ENCODE data around the gene CNPPD1. TPM values are rescaled to one million over a fixed set of nuclear protein-coding genes. Genes with fewer than 3 reads are reported as not detected.

Gene CNPPD1
- total and polyA plus RNA-seq, 7 donors = 58.5 to 81.5 (median 71.7) TPM

- 96 to 98% (median 97%) methylated on average over 2 of the region's 2 CpGs for WGBS, 3 donors
- ATAC-seq (no peak), DNase-seq (no peak)
- peaks cover 6% of the 10 kb centered on the region for H3K4me1 ChIP-seq
- no peaks in the 10 kb centered on the region for H3K9me3 ChIP-seq
- TF ChIP-seq CTCF (IDR thresholded peaks at IDR 0.05) = no peak
- no peak overlapping the region for H3K4me3 ChIP-seq
- no peak overlapping the region for H3K27ac ChIP-seq
- intact Hi-C loops (cut with DNase I) = no loop called here
- no peaks in the 10 kb centered on the region for H3K27me3 ChIP-seq (ENCODE audit: insufficient read depth in 3 of 3, low read length in 2 of 3)
- H3K36me3 ChIP-seq (ENCODE audit: insufficient read depth in 1 of 2, low read depth in 1 of 2) = peaks cover 6 to 66% of the 10 kb centered on the region in 2 donors
Measured at GRCh38 chr2:219184121-219184520, 7.4 kb upstream of the CNPPD1 start.

GRCh38 chr2:219183151-219183772 lies 6.5 kb upstream of the CNPPD1 start:
- Histone ChIP-seq H3K36me3 (ENCODE audit: insufficient read depth in 1 of 2, low read depth in 1 of 2) (peaks cover 6 to 66% of the 10 kb centered on the region in 2 donors), H3K27ac (no peak overlapping the region), H3K27me3 (ENCODE audit: insufficient read depth in 3 of 3, low read length in 2 of 3) (no peaks in the 10 kb centered on the region), H3K4me3 (no peak overlapping the region), H3K9me3 (no peaks in the 10 kb centered on the region), H3K4me1 (peaks cover 11% of the 10 kb centered on the region)
- WGBS, 3 donors = 90 to 92% (median 91%) methylated on average over 6 of the region's 6 CpGs
- TF ChIP-seq CTCF (IDR thresholded peaks at IDR 0.05) = no peak
- intact Hi-C loops (cut with DNase I) = no loop called here
- ATAC-seq (no peak), DNase-seq (no peak)

GRCh38 chr2:219182331-219183150 lies 5.8 kb upstream of the CNPPD1 start:
- Histone ChIP-seq H3K27ac (no peak overlapping the region), H3K27me3 (ENCODE audit: insufficient read depth in 3 of 3, low read length in 2 of 3) (no peaks in the 10 kb centered on the region), H3K4me3 (no peak overlapping the region), H3K4me1 (peaks cover 11% of the 10 kb centered on the region), H3K9me3 (no peaks in the 10 kb centered on the region), H3K36me3 (ENCODE audit: insufficient read depth in 1 of 2, low read depth in 1 of 2) (peaks cover 6 to 66% of the 10 kb centered on the region in 2 donors)
- intact Hi-C loops (cut with DNase I) = no loop called here
- no peak for TF ChIP-seq CTCF (IDR thresholded peaks at IDR 0.05)
- 54 to 67% (median 61%) methylated on average over 8 of the region's 8 CpGs for WGBS, 3 donors
- DNase-seq = no peak
- ATAC-seq = no peak

- no peak for DNase-seq
- intact Hi-C loops (cut with DNase I) = no loop called here
- no peaks in the 10 kb centered on the region for H3K9me3 ChIP-seq
- no peak overlapping the region for H3K27ac ChIP-seq
- ATAC-seq = no peak
- WGBS, 3 donors = 92 to 96% (median 95%) methylated on average over 6 of the region's 6 CpGs
- H3K4me3 ChIP-seq = no peak overlapping the region
- no peaks in the 10 kb centered on the region for H3K27me3 ChIP-seq (ENCODE audit: insufficient read depth in 3 of 3, low read length in 2 of 3)
- no peak for TF ChIP-seq CTCF (IDR thresholded peaks at IDR 0.05)
- H3K4me1 ChIP-seq = peaks cover 11% of the 10 kb centered on the region
- H3K36me3 ChIP-seq (ENCODE audit: insufficient read depth in 1 of 2, low read depth in 1 of 2) = peaks cover 6 to 66% of the 10 kb centered on the region in 2 donors
Measured at GRCh38 chr2:219181531-219181930, 4.8 kb upstream of the CNPPD1 start.
